CD4-positive, alpha-beta T cell (primary cell): Measurements from ENCODE around the gene CFAP410. TPM values are rescaled to one million over a fixed set of nuclear protein-coding genes. Genes with fewer than 3 reads are reported as not detected.
"Not testable (repeated sequence)": the region's sequence is repeated elsewhere in the genome, so short reads cannot be mapped to it uniquely, and the experiment has no call there.

Source experiments
- ATAC-seq: fragments of 200-7000 bp; cut with Tn5 transposase; one replicate; pipeline ENCODE4 v1.10.0; 2022; ENCODE audit warnings: mild to moderate bottlenecking; ENCODE audit not compliant: poor library complexity
- CTCF ChIA-PET: fragments of 350-600 bp; sonication (Branson Sonifier 250); formaldehyde crosslinking; loops from one replicate; lab custom pipeline; 2021; ENCODE audit warnings: antibody characterized with exemption, inconsistent platforms; lab: Charles Lee
- POLR2A ChIA-PET: fragments of 350-600 bp; sonication (Branson Sonifier 250); formaldehyde crosslinking; loops from one replicate; lab custom pipeline; 2021; ENCODE audit warnings: antibody characterized with exemption, inconsistent platforms; lab: Charles Lee
- DNase-seq, 14 experiments: peaks; one replicate each; pipeline ENCODE4 v3.0.0-alpha.2; 2013 to 2020; ENCODE audit warnings: mixed read lengths in 2 of 14
- H3K27ac ChIP-seq, 2 donors: one replicate each; pipeline versions ENCODE4 v1.5.1 to v1.7.0; 2013; ENCODE audit warnings: low read length in 2 of 2, low read depth in 1 of 2, mild to moderate bottlenecking in 1 of 2
- H3K27me3 ChIP-seq, 2 experiments: 1 replicate in 1 of 2; 2 replicates in 1 of 2; pipeline versions ENCODE4 v1.6.1 to v1.7.0; 2013; ENCODE audit warnings: low read length in 2 of 2, control low read depth in 1 of 2, mild to moderate bottlenecking in 1 of 2, moderate library complexity in 1 of 2; ENCODE audit not compliant: insufficient read depth in 2 of 2, control insufficient read depth in 1 of 2
- H3K36me3 ChIP-seq: one replicate; pipeline ENCODE4 v1.6.1; 2013; ENCODE audit warnings: low read length, control low read depth; ENCODE audit not compliant: insufficient read depth
- H3K4me1 ChIP-seq: one replicate; pipeline ENCODE4 v1.6.1; 2013; ENCODE audit warnings: low read length, control low read depth; ENCODE audit not compliant: insufficient read depth
- H3K4me3 ChIP-seq: one replicate; pipeline ENCODE4 v1.5.1; 2013; ENCODE audit warnings: mild to moderate bottlenecking, low read length, moderate library complexity
- H3K9me3 ChIP-seq, 2 experiments: 1 replicate in 1 of 2; 2 replicates in 1 of 2; pipeline versions ENCODE4 v1.6.1 to v1.7.0; 2013; ENCODE audit warnings: low read length in 2 of 2, mild to moderate bottlenecking in 2 of 2, control low read depth in 1 of 2, moderate library complexity in 1 of 2; ENCODE audit not compliant: control insufficient read depth in 1 of 2, insufficient read depth in 1 of 2
- H3K27ac Mint-ChIP-seq: one replicate; pipeline ENCODE4 v1.8.0; 2020; ENCODE audit warnings: mixed read lengths
- H3K27me3 Mint-ChIP-seq: one replicate; pipeline ENCODE4 v1.8.0; 2021; ENCODE audit warnings: mixed read lengths
- H3K36me3 Mint-ChIP-seq: one replicate; pipeline ENCODE4 v1.8.0; 2021; ENCODE audit warnings: low read depth, mixed read lengths
- H3K4me1 Mint-ChIP-seq: one replicate; pipeline ENCODE4 v1.8.0; 2021; ENCODE audit warnings: low read depth, mixed read lengths
- H3K4me3 Mint-ChIP-seq: one replicate; pipeline ENCODE4 v1.8.0; 2020; ENCODE audit warnings: mild to moderate bottlenecking, mixed read lengths
- H3K9me3 Mint-ChIP-seq: one replicate; pipeline ENCODE4 v1.8.0; 2020; ENCODE audit warnings: mixed read lengths
- CTCF ChIP-seq: fragments of 200-600 bp; IDR thresholded peaks from one replicate; pipeline ENCODE4 v1.8.0; 2022; ENCODE audit warnings: antibody characterized with exemption, mild to moderate bottlenecking
- intact Hi-C, 2 experiments: fragments of 100-400 bp; cut with DNase I in 1 of 2; cut with micrococcal nuclease in 1 of 2; formaldehyde crosslinking; loops; one replicate each; pipeline versions ENCODE4 v1.15.1 to v1.9.0; 2023 to 2025; cut with DNase I, micrococcal nuclease
- total RNA-seq, 174 experiments: library from RNA in 2 of 174; stranded (reverse) in 2 of 174; gene quantifications; one replicate each; pipeline ENCODE4 v1.2.3 and lab custom pipeline; 2021 to 2026

Gene CFAP410
- total RNA-seq, 2 experiments from 2014 or later = 50.1 to 51.6 TPM

GRCh38 chr21:44363278-44363677 is 24.1 kb upstream of the CFAP410 start:
- ChIA-PET CTCF (no interaction called here), POLR2A (no interaction called here)
- H3K27me3 ChIP-seq = no peaks in the 10 kb centered on the region
- no peak overlapping the region for H3K27ac ChIP-seq
- peaks cover 4% of the 10 kb centered on the region for H3K4me1 ChIP-seq
- H3K9me3 ChIP-seq = peaks cover 6 to 21% of the 10 kb centered on the region in 2 experiments
- TF ChIP-seq CTCF = no peak
- Mint-ChIP-seq H3K4me1 (peaks cover 9% of the 10 kb centered on the region), H3K27me3 (no peaks in the 10 kb centered on the region), H3K36me3 (no peaks in the 10 kb centered on the region), H3K4me3 (no peak overlapping the region), H3K27ac (no peak overlapping the region), H3K9me3 (no peaks in the 10 kb centered on the region)
- DNase-seq = no peak
- ATAC-seq = no peak
- intact Hi-C loops = no loop called here
- H3K36me3 ChIP-seq = no peaks in the 10 kb centered on the region
- H3K4me3 ChIP-seq = no peak overlapping the region

GRCh38 chr21:44361903-44362302 is 22.7 kb upstream of the CFAP410 start:
- H3K4me1 Mint-ChIP-seq, H3K4me3 ChIP-seq, ATAC-seq, H3K9me3 Mint-ChIP-seq, H3K4me3 Mint-ChIP-seq, DNase-seq, POLR2A ChIA-PET, H3K36me3 ChIP-seq, H3K27ac ChIP-seq, CTCF ChIA-PET, H3K27me3 ChIP-seq, intact Hi-C loops, H3K27ac Mint-ChIP-seq, H3K27me3 Mint-ChIP-seq, H3K36me3 Mint-ChIP-seq, H3K4me1 ChIP-seq: not testable (repeated sequence)
- peaks cover 6 to 21% of the 10 kb centered on the region in 2 experiments for H3K9me3 ChIP-seq

GRCh38 chr21:44360159-44360558 is 21.0 kb upstream of the CFAP410 start:
- Mint-ChIP-seq H3K27me3 (no peaks in the 10 kb centered on the region), H3K27ac (no peak overlapping the region), H3K9me3 (no peaks in the 10 kb centered on the region), H3K36me3 (no peaks in the 10 kb centered on the region), H3K4me3 (no peak overlapping the region), H3K4me1 (peaks cover 22% of the 10 kb centered on the region)
- Histone ChIP-seq H3K27ac (no peak overlapping the region), H3K36me3 (no peaks in the 10 kb centered on the region), H3K27me3 (no peaks in the 10 kb centered on the region), H3K9me3 (peaks cover 6 to 21% of the 10 kb centered on the region in 2 experiments), H3K4me1 (peaks cover 16% of the 10 kb centered on the region), H3K4me3 (no peak overlapping the region)
- no peak for DNase-seq
- ChIA-PET POLR2A (no interaction called here), CTCF (no interaction called here)
- intact Hi-C loops = no loop called here
- TF ChIP-seq CTCF = peak; percentile 19
- peak; percentile 60 for ATAC-seq

GRCh38 chr21:44359396-44359795 is 20.2 kb upstream of the CFAP410 start:
- intact Hi-C loops = loop anchor here in 1 of 2 experiments (10.0 kb wide), 1 partner anchor 55 kb away; no protein-coding TSS in a partner anchor
- Mint-ChIP-seq H3K27ac (no peak overlapping the region), H3K27me3 (no peaks in the 10 kb centered on the region), H3K36me3 (no peaks in the 10 kb centered on the region), H3K9me3 (no peaks in the 10 kb centered on the region), H3K4me3 (no peak overlapping the region), H3K4me1 (peaks cover 29% of the 10 kb centered on the region)
- CTCF ChIA-PET = no interaction called here
- Histone ChIP-seq H3K9me3 (peaks cover 6 to 17% of the 10 kb centered on the region in 2 experiments), H3K36me3 (no peaks in the 10 kb centered on the region), H3K4me3 (no peak overlapping the region), H3K27me3 (no peaks in the 10 kb centered on the region), H3K27ac (no peak overlapping the region), H3K4me1 (peaks cover 24% of the 10 kb centered on the region)
- ATAC-seq = no peak
- POLR2A ChIA-PET = no interaction called here
- TF ChIP-seq CTCF = no peak
- no peak for DNase-seq
